ENCODE results near the gene KIN.

Gene KIN

DNA sequence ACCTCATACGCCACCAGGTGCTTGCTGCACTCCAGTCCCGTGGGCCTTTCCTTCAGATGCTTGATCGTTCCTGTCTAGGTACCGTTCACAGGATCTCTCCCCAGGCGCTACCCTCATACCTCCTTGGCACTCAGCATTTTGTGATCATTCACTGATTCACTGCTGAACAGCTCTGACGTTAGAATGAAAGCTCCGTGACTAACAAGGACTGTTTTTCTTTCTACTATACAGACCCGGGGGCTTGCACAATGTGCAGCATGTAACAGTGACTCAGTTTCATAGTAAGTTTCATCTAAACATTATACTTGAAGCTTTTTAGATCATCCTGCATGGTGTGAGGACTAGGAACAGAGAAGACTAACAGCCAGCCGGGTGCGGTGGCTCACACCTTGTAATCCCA, 20.6 kb downstream of the KIN start:
- no peak for TF ChIP-seq EZH2 (IDR thresholded peaks at IDR 0.05; ENCODE audit: borderline replicate concordance, low read depth, low read length, severe bottlenecking)
- TF ChIP-seq, protein P1, sequence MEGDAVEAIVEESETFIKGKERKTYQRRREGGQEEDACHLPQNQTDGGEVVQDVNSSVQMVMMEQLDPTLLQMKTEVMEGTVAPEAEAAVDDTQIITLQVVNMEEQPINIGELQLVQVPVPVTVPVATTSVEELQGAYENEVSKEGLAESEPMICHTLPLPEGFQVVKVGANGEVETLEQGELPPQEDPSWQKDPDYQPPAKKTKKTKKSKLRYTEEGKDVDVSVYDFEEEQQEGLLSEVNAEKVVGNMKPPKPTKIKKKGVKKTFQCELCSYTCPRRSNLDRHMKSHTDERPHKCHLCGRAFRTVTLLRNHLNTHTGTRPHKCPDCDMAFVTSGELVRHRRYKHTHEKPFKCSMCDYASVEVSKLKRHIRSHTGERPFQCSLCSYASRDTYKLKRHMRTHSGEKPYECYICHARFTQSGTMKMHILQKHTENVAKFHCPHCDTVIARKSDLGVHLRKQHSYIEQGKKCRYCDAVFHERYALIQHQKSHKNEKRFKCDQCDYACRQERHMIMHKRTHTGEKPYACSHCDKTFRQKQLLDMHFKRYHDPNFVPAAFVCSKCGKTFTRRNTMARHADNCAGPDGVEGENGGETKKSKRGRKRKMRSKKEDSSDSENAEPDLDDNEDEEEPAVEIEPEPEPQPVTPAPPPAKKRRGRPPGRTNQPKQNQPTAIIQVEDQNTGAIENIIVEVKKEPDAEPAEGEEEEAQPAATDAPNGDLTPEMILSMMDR (IDR thresholded peaks at IDR 0.05; ENCODE audit: borderline replicate concordance, extremely low read depth, low read length, poor library complexity, severe bottlenecking) = no peak
- H3K27ac ChIP-seq (ENCODE audit: low read length) = no peak overlapping the region
- H3K36me3 ChIP-seq (ENCODE audit: insufficient read depth, low read length) = peaks cover 74% of the 10 kb centered on the region

DNA sequence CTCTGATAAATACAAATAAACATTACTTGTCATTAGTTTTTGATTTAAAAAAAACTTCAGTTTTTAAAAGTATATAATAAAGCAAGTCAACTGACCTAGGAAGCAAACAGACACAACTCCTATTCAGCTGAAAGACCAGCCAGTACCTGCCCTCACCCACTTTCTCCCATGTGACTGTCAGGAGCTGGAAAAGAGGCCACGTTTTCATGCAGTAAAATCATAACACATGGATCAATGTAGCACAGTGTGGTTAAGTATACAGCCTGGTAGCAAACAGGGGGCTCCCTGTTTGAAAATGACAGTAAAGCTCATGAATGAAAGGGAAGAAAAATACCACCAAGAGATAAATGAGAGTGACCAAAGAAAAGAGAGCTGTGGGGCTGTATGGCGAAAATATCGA, 21.6 kb downstream of the KIN start:
- Histone ChIP-seq H3K27ac (ENCODE audit: low read length) (no peak overlapping the region), H3K9ac (ENCODE audit: low read depth, low read length) (no peak overlapping the region), H4K20me1 (ENCODE audit: insufficient read depth, low read length) (no peaks in the 10 kb centered on the region), H3K79me2 (ENCODE audit: insufficient read depth, low read length) (no peaks in the 10 kb centered on the region), H3K36me3 (ENCODE audit: insufficient read depth, low read length) (peaks cover 78% of the 10 kb centered on the region), H3K4me1 (ENCODE audit: insufficient read depth, low read length) (no peaks in the 10 kb centered on the region), H3K4me3 (ENCODE audit: low read depth in 1 of 2, low read length in 2 of 2) (no peak overlapping the region), H3K4me2 (ENCODE audit: insufficient read depth, low read length) (no peak overlapping the region), H2AFZ (ENCODE audit: low read depth, low read length) (no peak overlapping the region), H3K9me3 (ENCODE audit: insufficient read depth, low read length, severe bottlenecking) (no peaks in the 10 kb centered on the region), H3K27me3 (ENCODE audit: insufficient read depth, low read length, poor library complexity) (no peaks in the 10 kb centered on the region)
- DNase-seq (no peak), ATAC-seq (ENCODE audit: insufficient read depth, low read depth) (no peak)
- no peak for TF ChIP-seq EZH2 (IDR thresholded peaks at IDR 0.05; ENCODE audit: borderline replicate concordance, low read depth, low read length, severe bottlenecking)
- TF ChIP-seq, protein P1 (IDR thresholded peaks at IDR 0.05; ENCODE audit: borderline replicate concordance, extremely low read depth, low read length, poor library complexity, severe bottlenecking) = no peak

More for the DNA sequence above, 20.6 kb downstream of the KIN start:
- DNase-seq (no peak), ATAC-seq (ENCODE audit: insufficient read depth, low read depth) (no peak)
- no peak overlapping the region for H3K4me3 ChIP-seq (ENCODE audit: low read depth in 1 of 2, low read length in 2 of 2)
- no peak overlapping the region for H2AFZ ChIP-seq (ENCODE audit: low read depth, low read length)
- H4K20me1 ChIP-seq (ENCODE audit: insufficient read depth, low read length) = no peaks in the 10 kb centered on the region
- no peaks in the 10 kb centered on the region for H3K27me3 ChIP-seq (ENCODE audit: insufficient read depth, low read length, poor library complexity)
- no peak overlapping the region for H3K9ac ChIP-seq (ENCODE audit: low read depth, low read length)
- H3K4me1 ChIP-seq (ENCODE audit: insufficient read depth, low read length) = no peaks in the 10 kb centered on the region
- no peaks in the 10 kb centered on the region for H3K79me2 ChIP-seq (ENCODE audit: insufficient read depth, low read length)
- H3K4me2 ChIP-seq (ENCODE audit: insufficient read depth, low read length) = no peak overlapping the region
- H3K9me3 ChIP-seq (ENCODE audit: insufficient read depth, low read length, severe bottlenecking) = no peaks in the 10 kb centered on the region

DNA sequence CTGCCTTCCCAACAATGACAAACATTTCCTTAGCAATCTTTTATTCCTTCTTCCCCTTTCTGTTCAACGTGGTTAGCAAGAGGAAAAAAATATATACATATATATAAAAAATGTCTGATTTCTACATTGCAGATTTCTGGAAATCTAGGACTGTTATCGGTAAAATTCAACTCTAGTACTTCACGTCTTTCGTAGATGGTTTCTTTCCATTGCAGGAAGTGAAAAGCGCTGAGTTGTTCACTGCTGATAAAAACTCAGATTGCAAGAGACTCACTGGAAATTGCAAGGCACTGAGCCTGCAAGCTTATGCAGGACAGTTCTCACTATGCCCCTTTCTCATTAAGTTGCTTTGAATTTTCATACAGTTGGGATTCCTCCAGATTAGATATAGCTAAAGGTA, 23.9 kb downstream of the KIN start:
- DNase-seq (no peak), ATAC-seq (ENCODE audit: insufficient read depth, low read depth) (no peak)
- Histone ChIP-seq H3K79me2 (ENCODE audit: insufficient read depth, low read length) (no peaks in the 10 kb centered on the region), H2AFZ (ENCODE audit: low read depth, low read length) (no peak overlapping the region), H3K4me2 (ENCODE audit: insufficient read depth, low read length) (no peak overlapping the region), H3K36me3 (ENCODE audit: insufficient read depth, low read length) (peaks cover 77% of the 10 kb centered on the region), H3K9ac (ENCODE audit: low read depth, low read length) (no peak overlapping the region), H3K27me3 (ENCODE audit: insufficient read depth, low read length, poor library complexity) (no peaks in the 10 kb centered on the region), H3K4me3 (ENCODE audit: low read depth in 1 of 2, low read length in 2 of 2) (no peak overlapping the region), H3K4me1 (ENCODE audit: insufficient read depth, low read length) (no peaks in the 10 kb centered on the region), H4K20me1 (ENCODE audit: insufficient read depth, low read length) (no peaks in the 10 kb centered on the region), H3K9me3 (ENCODE audit: insufficient read depth, low read length, severe bottlenecking) (no peaks in the 10 kb centered on the region), H3K27ac (ENCODE audit: low read length) (no peak overlapping the region)
- TF ChIP-seq, protein P1 (IDR thresholded peaks at IDR 0.05; ENCODE audit: borderline replicate concordance, extremely low read depth, low read length, poor library complexity, severe bottlenecking) = no peak
- TF ChIP-seq EZH2 (IDR thresholded peaks at IDR 0.05; ENCODE audit: borderline replicate concordance, low read depth, low read length, severe bottlenecking) = no peak

Measured in DND-41 (cell line).